Esophagus muscularis mucosa (tissue), 4 donors: Measurements from ENCODE around the gene CNTN5. TPM values are rescaled to one million over a fixed set of nuclear protein-coding genes. Genes with fewer than 3 reads are reported as not detected.

Source experiments
- DNase-seq: peaks from one replicate; pipeline ENCODE4 v3.0.0-alpha.2; 2017; ENCODE audit errors: extremely low spot score
- H3K27ac ChIP-seq, 4 donors: fragments of 200-600 bp; sonication (generic); replicated peaks in 1 of 4; 1 replicate in 3 of 4; 2 replicates in 1 of 4; pipeline ENCODE4 v1.5.1; 2016 to 2019; ENCODE audit warnings: mild to moderate bottlenecking in 1 of 4
- H3K27me3 ChIP-seq, 4 donors: fragments of 200-600 bp; sonication (generic); one replicate each; pipeline versions ENCODE4 v1.5.1 to v1.6.0; 2016 to 2019
- H3K36me3 ChIP-seq, 4 donors: fragments of 200-600 bp; sonication (generic); one replicate each; pipeline ENCODE4 v1.5.1; 2016 to 2019
- H3K4me1 ChIP-seq, 4 donors: fragments of 200-600 bp; sonication (generic); one replicate each; pipeline ENCODE4 v1.5.1; 2016 to 2019
- H3K4me3 ChIP-seq, 4 donors: fragments of 200-600 bp; sonication (generic); 1 replicate in 2 of 4; 2 replicates in 2 of 4; pipeline ENCODE4 v1.5.1; 2016 to 2019; ENCODE audit warnings: mild to moderate bottlenecking in 4 of 4, moderate library complexity in 1 of 4
- H3K9me3 ChIP-seq, 4 donors: fragments of 200-600 bp; sonication (generic); 1 replicate in 3 of 4; 2 replicates in 1 of 4; pipeline ENCODE4 v1.5.1; 2016 to 2019
- CTCF ChIP-seq, 3 experiments: fragments of 200-600 bp in 2 of 3; fragments of 450-650 bp in 1 of 3; sonication (generic) in 2 of 3; IDR thresholded peaks; one replicate each; pipeline ENCODE4 v1.5.1; 2017 to 2019; ENCODE audit warnings: antibody characterized with exemption in 3 of 3, mild to moderate bottlenecking in 2 of 3, moderate library complexity in 1 of 3
- EP300 ChIP-seq: sonication (generic); formaldehyde crosslinking; IDR thresholded peaks from one replicate; pipeline ENCODE4 v1.6.1; 2017; ENCODE audit warnings: antibody characterized with exemption
- POLR2A ChIP-seq: fragments of 450-650 bp; IDR thresholded peaks from one replicate; pipeline ENCODE4 v1.6.1; 2017; ENCODE audit warnings: antibody characterized with exemption, moderate library complexity, mild to moderate bottlenecking, low read depth
- POLR2AphosphoS5 ChIP-seq, 2 donors: sonication (generic); formaldehyde crosslinking; IDR thresholded peaks; one replicate each; pipeline ENCODE4 v1.6.1; 2017; ENCODE audit warnings: antibody characterized with exemption in 2 of 2
- WGBS: methylation state at CpG from one replicate; pipeline ENCODE4 v1.1.5; 2018; 5-methylcytosine and 5-hydroxymethylcytosine counted together
- intact Hi-C: fragments of 100-400 bp; cut with DNase I; formaldehyde crosslinking; loops from one replicate; pipeline ENCODE4 v1.15.1; 2023
- total RNA-seq, 4 donors: library from RNA; depleted of rRNA; stranded (reverse); fragments of >200 nt; gene quantifications; one replicate each; pipeline versions ENCODE4 v1.1.0 to v1.2.1, GENCODE V29; 2016

The CNTN5 gene
- total RNA-seq, 4 donors from 2014 or later, result 0.06 TPM; not detected in 3

GRCh38 chr11:100119176-100119575, 1098.4 kb downstream of the CNTN5 start:
- Histone ChIP-seq H3K4me3 (no peak overlapping the region), H3K4me1 (no peaks in the 10 kb centered on the region), H3K9me3 (no peaks in the 10 kb centered on the region), H3K27me3 (no peaks in the 10 kb centered on the region), H3K27ac (no peak overlapping the region), H3K36me3 (no peaks in the 10 kb centered on the region)
- intact Hi-C loops, result no loop called here
- 66% methylated on average over 1 of the region's 1 CpG for WGBS
- TF ChIP-seq POLR2AphosphoS5 (IDR thresholded peaks at IDR 0.05), result no peak
- no peak for TF ChIP-seq POLR2A
- TF ChIP-seq CTCF (IDR thresholded peaks at IDR 0.05), result no peak
- TF ChIP-seq EP300, result no peak
- no peak for DNase-seq

GRCh38 chr11:100133114-100133513, 1112.4 kb downstream of the CNTN5 start:
- H3K27ac ChIP-seq, result no peak overlapping the region
- no peak for DNase-seq
- no peaks in the 10 kb centered on the region for H3K27me3 ChIP-seq
- no peaks in the 10 kb centered on the region for H3K9me3 ChIP-seq
- intact Hi-C loops, result no loop called here
- H3K4me1 ChIP-seq, result no peaks in the 10 kb centered on the region
- 93% methylated on average over 2 of the region's 2 CpGs for WGBS
- no peak for TF ChIP-seq POLR2AphosphoS5 (IDR thresholded peaks at IDR 0.05)
- TF ChIP-seq CTCF (IDR thresholded peaks at IDR 0.05), result no peak
- TF ChIP-seq EP300, result no peak
- TF ChIP-seq POLR2A, result no peak
- H3K36me3 ChIP-seq, result no peaks in the 10 kb centered on the region
- H3K4me3 ChIP-seq, result no peak overlapping the region

- H3K36me3 ChIP-seq, result no peaks in the 10 kb centered on the region
- DNase-seq, result no peak
- no peak overlapping the region for H3K27ac ChIP-seq
- no peak for TF ChIP-seq CTCF (IDR thresholded peaks at IDR 0.05)
- no peak for TF ChIP-seq POLR2AphosphoS5 (IDR thresholded peaks at IDR 0.05)
- no peak for TF ChIP-seq EP300
- TF ChIP-seq POLR2A, result no peak
- no peaks in the 10 kb centered on the region for H3K27me3 ChIP-seq
- H3K9me3 ChIP-seq, result no peaks in the 10 kb centered on the region
- intact Hi-C loops, result no loop called here
- no peak overlapping the region for H3K4me3 ChIP-seq
- no peaks in the 10 kb centered on the region for H3K4me1 ChIP-seq
- 81% methylated on average over 3 of the region's 3 CpGs for WGBS
These were observed 1120.5 kb downstream of the CNTN5 start for GRCh38 chr11:100141201-100141600.

GRCh38 chr11:100151944-100152343, 1131.2 kb downstream of the CNTN5 start:
- WGBS, result 57% methylated on average over 6 of the region's 6 CpGs
- Histone ChIP-seq H3K27ac (no peak overlapping the region), H3K4me1 (no peaks in the 10 kb centered on the region), H3K4me3 (no peak overlapping the region), H3K9me3 (peaks cover 0 to 3% (median 0%) of the 10 kb centered on the region in 4 donors), H3K27me3 (no peaks in the 10 kb centered on the region), H3K36me3 (no peaks in the 10 kb centered on the region)
- DNase-seq, result no peak
- intact Hi-C loops, result no loop called here
- TF ChIP-seq EP300 (no peak), CTCF (IDR thresholded peaks at IDR 0.05) (no peak), POLR2A (no peak), POLR2AphosphoS5 (IDR thresholded peaks at IDR 0.05) (no peak)

- intact Hi-C loops, result no loop called here
- no peak for DNase-seq
- Histone ChIP-seq H3K36me3 (no peaks in the 10 kb centered on the region), H3K4me3 (no peak overlapping the region), H3K27ac (no peak overlapping the region), H3K9me3 (peaks cover 0 to 3% (median 0%) of the 10 kb centered on the region in 4 donors), H3K4me1 (no peaks in the 10 kb centered on the region), H3K27me3 (no peaks in the 10 kb centered on the region)
- TF ChIP-seq POLR2AphosphoS5 (IDR thresholded peaks at IDR 0.05) (no peak), EP300 (no peak), CTCF (IDR thresholded peaks at IDR 0.05) (no peak), POLR2A (no peak)
These were observed 1132.0 kb downstream of the CNTN5 start for GRCh38 chr11:100152766-100153165.
